IPS-NIHi11 (cell line): ENCODE measurements around the gene GSK3B.

Source experiments
- DNase-seq: peaks from one replicate; pipeline ENCODE4 v3.0.0; 2012; ENCODE audit warnings: mixed read lengths, low spot score

Gene GSK3B

DNA sequence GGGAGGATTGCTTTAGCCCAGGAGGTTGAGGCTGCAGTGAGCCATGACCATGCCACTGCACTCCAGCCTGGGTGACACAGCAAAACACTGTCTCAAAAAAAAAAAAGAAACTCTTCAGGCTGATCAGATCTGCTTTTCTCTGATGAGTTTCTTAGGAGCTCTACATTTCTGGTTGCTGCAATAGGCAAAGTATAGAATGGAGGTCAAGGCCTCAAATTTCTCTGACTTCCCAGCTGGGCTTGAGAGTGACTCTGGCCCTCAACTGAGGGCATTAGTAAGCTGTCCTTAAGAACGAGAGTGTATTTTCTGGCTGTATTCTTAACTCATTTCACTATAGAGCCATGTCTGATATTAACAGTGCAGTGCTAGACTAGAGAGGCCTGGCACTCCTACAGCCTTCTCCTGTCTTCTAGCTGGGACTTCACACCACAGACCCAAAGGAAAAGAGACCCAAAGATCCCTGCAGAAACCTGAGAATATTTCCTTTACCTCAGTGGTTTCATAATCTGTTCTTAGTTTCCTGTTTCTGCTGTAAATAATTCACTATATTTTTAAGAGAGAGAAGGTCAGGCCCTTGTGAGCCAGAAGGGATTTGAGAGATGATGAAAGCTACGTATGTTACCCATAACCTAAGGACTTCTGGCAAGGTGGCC, 314.4 kb downstream of the GSK3B start:
- no peak for DNase-seq

DNA sequence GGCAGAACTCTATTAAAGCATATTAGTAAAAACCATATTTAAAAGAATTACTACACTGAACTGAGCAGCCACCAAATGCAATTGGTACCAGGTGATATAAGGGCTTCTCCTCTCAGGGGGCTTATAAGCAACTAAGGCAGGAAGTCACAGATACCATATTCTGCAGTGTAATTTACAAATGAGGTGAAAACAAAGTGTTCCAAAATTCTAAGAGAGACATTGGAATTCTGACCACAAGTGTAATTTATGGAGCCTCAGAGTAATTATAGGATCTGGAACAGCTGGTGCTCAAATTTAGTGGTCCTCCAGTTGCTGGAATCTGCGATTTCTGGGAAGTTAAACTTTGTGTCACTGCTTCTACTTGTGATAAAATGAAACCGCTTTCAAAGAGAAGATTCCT, 315.4 kb downstream of the GSK3B start:
- DNase-seq: no peak

GRCh38 chr3:119778176-119778575, 316.1 kb downstream of the GSK3B start:
- DNase-seq: no peak

- DNase-seq: no peak
Measured at GRCh38 chr3:119776304-119776703, 317.9 kb downstream of the GSK3B start.

DNA sequence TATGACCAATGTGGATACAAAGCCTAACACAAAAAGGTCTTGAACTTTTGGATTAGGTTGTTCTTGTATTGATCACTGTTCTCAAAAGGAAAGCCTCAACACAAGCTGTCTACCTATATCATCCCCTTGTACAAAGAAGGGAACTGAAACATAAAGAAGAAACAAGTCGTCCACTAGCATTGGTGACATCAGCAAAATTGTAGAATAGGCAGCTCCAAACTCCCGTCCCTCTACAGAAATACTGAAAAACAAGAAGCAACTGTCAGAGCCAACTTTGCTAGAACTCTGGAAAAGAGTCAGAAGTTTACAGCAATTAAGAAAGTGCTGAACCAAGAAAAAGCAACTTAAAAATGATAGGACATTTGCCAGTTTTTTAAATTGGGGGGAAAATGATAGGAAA, 319.8 kb downstream of the GSK3B start:
- no peak for DNase-seq
